Activated CD4-positive, alpha-beta T cell treated with anti-CD3 and anti-CD28 coated beads, Interleukin-2, amount 10 ng/mL, durations not matched to agents 7 days and 5 days (primary cell): ENCODE measurements around the gene EEFSEC. TPM values are rescaled to one million over a fixed set of nuclear protein-coding genes. Genes with fewer than 3 reads are reported as not detected.

Source experiments
- CTCF ChIA-PET: fragments of 350-600 bp; sonication (Branson Sonifier 250); formaldehyde crosslinking; loops from one replicate; lab custom pipeline; 2021; ENCODE audit warnings: antibody characterized with exemption; lab: Charles Lee
- POLR2A ChIA-PET: fragments of 350-600 bp; sonication (Branson Sonifier 250); formaldehyde crosslinking; loops from one replicate; lab custom pipeline; 2021; ENCODE audit warnings: antibody characterized with exemption; lab: Charles Lee
- DNase-seq: peaks from one replicate; pipeline ENCODE4 v3.0.0-alpha.2; 2020
- H3K27ac Mint-ChIP-seq: one replicate; pipeline ENCODE4 v1.8.0; 2021; ENCODE audit warnings: mild to moderate bottlenecking, moderate library complexity, mixed read lengths
- H3K27me3 Mint-ChIP-seq: one replicate; pipeline ENCODE4 v1.8.0; 2021; ENCODE audit warnings: mixed read lengths
- H3K36me3 Mint-ChIP-seq: one replicate; pipeline ENCODE4 v1.8.0; 2021; ENCODE audit warnings: low read depth, mixed read lengths
- H3K4me1 Mint-ChIP-seq: one replicate; pipeline ENCODE4 v1.8.0; 2021; ENCODE audit warnings: mixed read lengths
- H3K4me3 Mint-ChIP-seq: one replicate; pipeline ENCODE4 v1.8.0; 2021; ENCODE audit warnings: mild to moderate bottlenecking, moderate library complexity, mixed read lengths
- H3K9me3 Mint-ChIP-seq: one replicate; pipeline ENCODE4 v1.8.0; 2021; ENCODE audit warnings: mixed read lengths
- total RNA-seq, 2 experiments: library from RNA; stranded (reverse); gene quantifications; one replicate each; pipeline ENCODE4 v1.2.3, GENCODE V29; 2021

Gene EEFSEC
- total RNA-seq, 2 experiments from 2014 or later = 16.6 to 17.1 TPM

DNA sequence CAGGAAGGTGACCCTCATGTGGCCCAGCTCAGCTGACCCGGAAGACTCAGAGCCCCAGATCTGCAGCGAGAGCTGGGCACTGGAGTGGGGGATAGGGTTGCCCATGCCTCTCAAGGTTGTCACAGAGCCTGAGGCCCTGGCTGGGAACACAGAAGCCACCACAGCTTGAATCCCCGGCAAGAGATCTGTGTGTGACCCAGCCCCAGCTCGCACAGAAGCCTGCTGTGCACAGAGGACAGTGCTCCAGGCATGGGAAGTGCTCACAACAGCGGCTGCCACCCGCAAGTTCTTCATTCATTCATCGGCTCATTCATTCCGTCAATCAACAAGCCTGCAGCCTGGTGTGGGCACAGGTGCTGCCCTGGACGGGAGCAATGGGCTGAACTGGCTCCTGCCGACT, 277.0 kb downstream of the EEFSEC start:
- Mint-ChIP-seq H3K36me3 (no peaks in the 10 kb centered on the region), H3K27me3 (peaks cover 43% of the 10 kb centered on the region), H3K4me3 (no peak overlapping the region), H3K9me3 (no peaks in the 10 kb centered on the region), H3K4me1 (peaks cover 11% of the 10 kb centered on the region), H3K27ac (no peak overlapping the region)
- no peak for DNase-seq
- ChIA-PET POLR2A (no interaction called here), CTCF (interaction anchor here (0.9 to 1.0 kb wide), 2 partner anchors 19 to 63 kb away, joined by 3 read pairs; no protein-coding TSS in a partner anchor)

DNA sequence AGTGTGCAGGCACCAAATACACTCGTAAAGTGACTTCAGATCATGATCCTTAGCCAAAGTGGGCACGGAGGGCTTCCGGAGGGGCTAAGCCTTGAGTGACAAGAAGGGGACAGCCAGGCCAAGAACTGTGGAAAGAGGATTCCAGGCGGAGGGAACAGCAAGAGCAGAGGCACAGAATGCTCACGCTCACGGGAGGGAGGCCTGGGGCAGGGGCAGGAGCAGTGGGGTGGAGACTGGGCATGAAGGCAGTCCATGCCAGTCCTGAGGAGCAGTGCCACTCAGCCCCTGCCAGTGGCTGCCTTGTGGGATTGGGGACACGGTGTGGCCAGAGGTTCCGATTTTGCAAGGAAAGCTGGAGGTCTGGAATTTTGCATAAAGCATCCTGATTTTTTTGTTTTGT, 277.4 kb downstream of the EEFSEC start:
- Mint-ChIP-seq H3K9me3 (no peaks in the 10 kb centered on the region), H3K4me3 (no peak overlapping the region), H3K4me1 (peaks cover 11% of the 10 kb centered on the region), H3K27ac (no peak overlapping the region), H3K36me3 (no peaks in the 10 kb centered on the region), H3K27me3 (peaks cover 43% of the 10 kb centered on the region)
- ChIA-PET CTCF (interaction anchor here (0.6 to 0.9 kb wide), 2 partner anchors 19 to 26 kb away, joined by 3 read pairs; no protein-coding TSS in a partner anchor), POLR2A (no interaction called here)
- DNase-seq = no peak

DNA sequence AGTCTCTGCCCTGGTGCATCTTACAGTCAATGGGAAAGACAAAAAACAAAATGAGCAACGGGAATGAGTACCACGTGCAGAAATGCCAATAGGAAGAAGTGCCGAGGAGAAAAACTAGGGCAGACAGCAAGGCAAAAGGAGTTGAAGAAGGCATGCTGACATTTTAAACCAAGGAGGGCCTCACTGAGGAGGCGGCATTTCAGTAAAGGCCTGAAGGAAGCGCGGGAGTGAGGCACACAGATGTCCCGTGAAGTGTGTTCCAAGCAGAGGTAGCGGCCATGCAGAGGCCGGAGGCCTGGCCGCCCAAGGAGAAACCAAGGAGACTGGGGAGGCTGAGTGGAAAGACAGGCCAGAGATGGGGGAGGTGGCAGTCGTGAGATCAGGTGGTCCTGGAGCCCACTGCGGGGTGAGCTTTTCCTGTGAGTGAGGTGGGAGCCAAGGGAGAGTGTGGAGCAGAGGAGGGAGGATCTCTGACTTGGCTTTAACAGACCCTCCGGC, 278.6 kb downstream of the EEFSEC start:
- Mint-ChIP-seq H3K4me3 (no peak overlapping the region), H3K9me3 (no peaks in the 10 kb centered on the region), H3K36me3 (no peaks in the 10 kb centered on the region), H3K4me1 (peaks cover 11% of the 10 kb centered on the region), H3K27ac (no peak overlapping the region), H3K27me3 (peaks cover 50% of the 10 kb centered on the region)
- DNase-seq = no peak
- ChIA-PET CTCF (interaction anchor here (0.6 kb wide), 1 partner anchor 132 kb away, joined by 3 read pairs; no protein-coding TSS in a partner anchor), POLR2A (no interaction called here)

DNA sequence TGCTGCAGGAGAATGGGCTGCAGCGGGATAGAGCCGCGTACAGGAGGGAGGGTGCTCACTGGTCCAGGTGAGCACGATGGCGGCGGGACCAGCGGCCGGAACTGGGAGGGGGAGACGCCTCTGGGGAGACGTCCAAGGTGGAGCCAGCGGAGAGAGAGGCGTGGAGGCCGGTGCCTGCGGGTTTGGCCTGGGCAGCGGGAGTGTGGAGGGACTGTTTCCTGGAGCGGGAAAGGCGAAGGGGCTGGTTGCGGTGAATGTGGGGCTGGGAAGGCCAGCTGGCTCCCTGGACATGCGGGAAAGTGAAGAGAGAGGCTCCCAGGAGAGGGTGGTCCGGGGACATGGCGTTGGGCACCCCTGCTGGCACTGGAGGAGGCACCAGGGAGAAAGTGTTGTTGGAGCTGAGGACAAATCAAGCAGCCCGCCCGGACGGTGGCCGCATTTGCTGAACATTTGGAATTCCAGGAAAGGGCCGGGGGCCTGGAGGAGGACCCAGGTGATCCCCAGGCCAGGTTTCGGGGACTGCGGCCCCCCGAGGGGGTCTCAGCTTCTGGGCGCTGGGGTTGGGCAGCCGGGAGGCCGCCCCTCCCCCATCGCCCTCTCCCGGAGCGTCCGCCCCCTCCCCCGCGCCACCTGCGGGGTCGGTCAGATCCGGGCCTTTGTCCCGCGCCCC, 279.2 kb downstream of the EEFSEC start:
- H3K4me3 Mint-ChIP-seq = no peak overlapping the region
- POLR2A ChIA-PET = no interaction called here
- peaks cover 51% of the 10 kb centered on the region for H3K27me3 Mint-ChIP-seq
- no peak for DNase-seq
- peaks cover 8% of the 10 kb centered on the region for H3K4me1 Mint-ChIP-seq
- no peak overlapping the region for H3K27ac Mint-ChIP-seq
- no peaks in the 10 kb centered on the region for H3K36me3 Mint-ChIP-seq
- CTCF ChIA-PET = interaction anchor here (0.6 to 0.7 kb wide), 2 partner anchors 65 to 132 kb away, joined by 3 read pairs; no protein-coding TSS in a partner anchor
- H3K9me3 Mint-ChIP-seq = no peaks in the 10 kb centered on the region

DNA sequence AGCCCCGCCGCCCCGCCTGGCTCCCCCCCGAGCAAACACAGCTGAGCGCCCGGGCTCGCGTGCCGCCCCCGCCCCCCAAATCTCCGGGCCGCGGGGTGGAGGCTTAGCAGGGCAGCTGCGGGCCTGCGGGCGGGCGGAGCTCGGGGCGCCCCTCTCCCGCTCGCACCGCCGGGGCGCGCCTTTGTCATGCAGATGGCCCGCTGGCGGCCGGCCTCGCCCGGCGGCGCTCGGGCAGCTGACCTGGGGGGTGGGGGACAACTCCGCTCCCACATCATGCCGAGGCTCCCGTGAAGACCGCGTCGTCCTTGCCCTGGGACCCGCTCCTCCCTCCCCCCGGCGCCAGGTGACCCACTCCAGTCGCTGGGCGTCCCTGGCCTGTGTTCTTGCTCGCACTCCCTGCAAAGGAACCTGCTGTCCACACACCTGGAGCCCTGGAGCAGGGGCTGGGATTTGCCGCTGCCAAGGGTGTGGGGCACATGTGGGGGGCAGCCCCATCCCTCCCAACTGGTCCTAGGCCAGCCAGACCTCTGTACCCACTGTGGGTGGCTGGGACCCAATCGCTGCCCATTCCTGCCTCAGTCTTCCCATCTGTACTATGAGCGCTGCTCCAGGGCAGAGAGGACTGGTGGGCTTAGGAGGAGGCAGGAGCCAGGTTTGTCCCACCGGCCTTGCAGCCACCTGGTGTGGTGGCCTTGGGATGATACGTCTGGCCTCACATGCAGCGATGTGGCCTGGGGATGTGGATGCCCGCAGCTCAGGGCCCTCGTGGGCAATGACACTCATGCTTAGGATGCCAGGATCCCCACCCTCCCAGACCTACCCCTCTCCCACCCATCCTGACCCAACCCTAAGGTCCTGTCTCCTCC, 279.9 kb downstream of the EEFSEC start:
- Mint-ChIP-seq H3K27me3 (peaks cover 52% of the 10 kb centered on the region), H3K4me3 (no peak overlapping the region), H3K36me3 (no peaks in the 10 kb centered on the region), H3K27ac (no peak overlapping the region), H3K4me1 (peaks cover 8% of the 10 kb centered on the region), H3K9me3 (no peaks in the 10 kb centered on the region)
- ChIA-PET CTCF (interaction anchor here (0.7 kb wide), 1 partner anchor 64 kb away, joined by 3 read pairs; no protein-coding TSS in a partner anchor), POLR2A (no interaction called here)
- DNase-seq = no peak

DNA sequence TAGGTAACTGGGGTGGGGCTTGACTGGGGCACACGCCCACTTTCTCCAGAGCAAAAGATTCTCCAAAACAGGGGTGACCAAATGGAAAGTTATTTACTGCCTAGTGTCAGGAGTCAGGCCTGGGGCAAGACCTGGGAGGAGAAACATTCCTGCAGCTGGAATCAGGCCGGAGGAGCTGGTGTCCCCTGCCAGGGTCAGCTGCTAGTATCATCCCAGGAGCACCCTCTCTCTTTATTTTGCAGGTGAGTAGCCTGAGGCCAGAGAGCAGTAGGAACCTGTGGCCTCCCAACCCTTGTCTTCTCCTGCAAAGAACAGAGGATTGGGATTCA, 280.5 kb downstream of the EEFSEC start:
- ChIA-PET POLR2A (no interaction called here), CTCF (no interaction called here)
- no peaks in the 10 kb centered on the region for H3K9me3 Mint-ChIP-seq
- H3K36me3 Mint-ChIP-seq = no peaks in the 10 kb centered on the region
- peaks cover 8% of the 10 kb centered on the region for H3K4me1 Mint-ChIP-seq
- H3K27me3 Mint-ChIP-seq = peaks cover 49% of the 10 kb centered on the region
- no peak for DNase-seq
- H3K27ac Mint-ChIP-seq = no peak overlapping the region
- no peak overlapping the region for H3K4me3 Mint-ChIP-seq

DNA sequence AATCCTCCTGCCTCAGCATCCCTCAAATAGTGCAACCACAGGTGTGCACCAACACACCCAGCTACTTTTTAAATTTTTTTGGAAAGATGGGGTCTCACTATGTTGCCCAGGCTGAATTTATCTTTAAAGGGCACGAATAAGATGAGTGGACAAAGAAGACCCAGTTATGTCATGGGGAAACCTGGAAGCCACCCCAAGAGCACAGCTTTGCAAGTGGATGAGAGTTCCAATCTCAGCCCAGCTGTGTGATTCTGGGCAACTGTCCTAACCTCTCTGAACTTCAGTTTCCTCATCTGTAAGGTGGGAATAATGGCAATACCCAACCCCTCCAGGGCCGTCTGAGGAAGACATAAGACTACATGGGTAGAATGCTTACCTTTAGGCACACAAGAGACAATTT, 281.2 kb downstream of the EEFSEC start:
- H3K4me1 Mint-ChIP-seq = peaks cover 8% of the 10 kb centered on the region
- no peaks in the 10 kb centered on the region for H3K36me3 Mint-ChIP-seq
- no peaks in the 10 kb centered on the region for H3K9me3 Mint-ChIP-seq
- H3K27me3 Mint-ChIP-seq = peaks cover 49% of the 10 kb centered on the region
- no peak for DNase-seq
- H3K27ac Mint-ChIP-seq = no peak overlapping the region
- POLR2A ChIA-PET = no interaction called here
- no peak overlapping the region for H3K4me3 Mint-ChIP-seq
- CTCF ChIA-PET = interaction anchor here (1.1 kb wide), 1 partner anchor 50 kb away, joined by 3 read pairs; no protein-coding TSS in a partner anchor

DNA sequence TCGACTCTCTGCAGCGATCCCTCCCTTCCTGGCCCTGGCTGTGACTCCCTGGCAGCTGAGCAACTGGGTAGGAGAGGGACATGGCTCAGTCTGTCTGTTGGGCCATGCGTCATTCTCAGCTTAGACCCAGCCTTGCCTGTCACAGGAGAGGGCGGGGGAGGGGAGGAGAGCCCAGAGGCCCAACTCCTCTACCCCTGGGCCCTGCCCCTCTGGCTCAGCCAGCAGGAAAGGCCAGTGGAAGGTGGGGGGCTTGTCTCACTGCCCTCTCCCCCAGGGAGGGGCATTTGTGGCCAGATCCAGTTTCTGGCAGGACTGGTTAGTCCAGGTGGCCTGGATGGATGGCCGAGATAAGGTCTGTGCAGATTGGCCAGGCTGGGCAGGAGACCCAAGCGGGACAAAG, 281.8 kb downstream of the EEFSEC start:
- Mint-ChIP-seq H3K4me1 (peaks cover 8% of the 10 kb centered on the region), H3K27ac (no peak overlapping the region), H3K27me3 (peaks cover 49% of the 10 kb centered on the region), H3K36me3 (no peaks in the 10 kb centered on the region), H3K9me3 (no peaks in the 10 kb centered on the region), H3K4me3 (no peak overlapping the region)
- CTCF ChIA-PET = interaction anchor here (0.6 to 1.1 kb wide), 2 partner anchors 49 to 249 kb away, joined by 3 to 5 read pairs; no protein-coding TSS in a partner anchor
- no peak for DNase-seq
- POLR2A ChIA-PET = no interaction called here

DNA sequence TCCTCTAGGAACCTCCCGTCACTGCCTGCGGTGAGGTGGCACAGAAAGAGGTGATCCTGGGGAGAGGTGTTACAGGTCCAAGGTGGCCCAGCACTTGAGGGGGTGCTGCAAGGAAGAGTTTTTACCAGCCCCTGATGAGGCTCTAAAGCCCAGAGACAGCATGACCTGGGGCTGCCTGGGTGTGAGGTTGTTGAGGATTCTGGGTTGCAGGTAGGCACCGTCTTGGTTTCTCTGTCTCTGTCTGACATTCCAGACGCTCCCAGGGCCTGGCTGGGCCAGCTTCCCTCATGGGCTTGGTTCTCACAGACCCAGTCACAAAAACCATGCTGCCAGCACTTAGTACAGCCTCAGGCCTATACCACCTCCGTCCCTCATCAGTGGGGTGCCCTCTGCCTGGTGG, 282.3 kb downstream of the EEFSEC start:
- peaks cover 8% of the 10 kb centered on the region for H3K4me1 Mint-ChIP-seq
- H3K9me3 Mint-ChIP-seq = no peaks in the 10 kb centered on the region
- H3K36me3 Mint-ChIP-seq = no peaks in the 10 kb centered on the region
- CTCF ChIA-PET = interaction anchor here (0.6 to 1.1 kb wide), 2 partner anchors 49 to 249 kb away, joined by 3 to 5 read pairs; no protein-coding TSS in a partner anchor
- peaks cover 47% of the 10 kb centered on the region for H3K27me3 Mint-ChIP-seq
- POLR2A ChIA-PET = no interaction called here
- no peak overlapping the region for H3K4me3 Mint-ChIP-seq
- no peak for DNase-seq
- H3K27ac Mint-ChIP-seq = no peak overlapping the region

DNA sequence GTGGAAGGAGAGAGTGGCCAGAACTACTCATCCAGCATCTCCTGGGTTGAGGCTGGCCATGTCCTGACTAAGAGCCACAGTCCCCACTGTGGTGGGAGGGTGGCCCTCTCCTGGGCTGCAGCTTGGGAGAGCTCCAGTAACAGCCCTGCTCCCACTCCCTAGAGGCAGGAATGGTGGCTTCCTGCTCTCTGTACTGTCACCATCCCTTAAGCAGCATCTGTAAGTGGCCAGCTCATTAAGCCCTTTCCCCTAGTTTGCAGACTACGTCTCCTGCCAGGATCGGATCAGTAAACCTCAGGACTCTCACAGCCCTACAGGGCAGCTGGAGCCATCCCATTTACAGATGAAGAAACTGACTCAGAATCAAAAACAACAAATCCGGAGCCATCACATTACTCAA, 282.9 kb downstream of the EEFSEC start:
- no peak overlapping the region for H3K4me3 Mint-ChIP-seq
- peaks cover 41% of the 10 kb centered on the region for H3K27me3 Mint-ChIP-seq
- DNase-seq = no peak
- no peaks in the 10 kb centered on the region for H3K36me3 Mint-ChIP-seq
- ChIA-PET CTCF (interaction anchor here (2.8 kb wide), 1 partner anchor 10 kb away, joined by 9 read pairs; no protein-coding TSS in a partner anchor), POLR2A (no interaction called here)
- H3K27ac Mint-ChIP-seq = no peak overlapping the region
- H3K9me3 Mint-ChIP-seq = no peaks in the 10 kb centered on the region
- H3K4me1 Mint-ChIP-seq = peaks cover 8% of the 10 kb centered on the region

DNA sequence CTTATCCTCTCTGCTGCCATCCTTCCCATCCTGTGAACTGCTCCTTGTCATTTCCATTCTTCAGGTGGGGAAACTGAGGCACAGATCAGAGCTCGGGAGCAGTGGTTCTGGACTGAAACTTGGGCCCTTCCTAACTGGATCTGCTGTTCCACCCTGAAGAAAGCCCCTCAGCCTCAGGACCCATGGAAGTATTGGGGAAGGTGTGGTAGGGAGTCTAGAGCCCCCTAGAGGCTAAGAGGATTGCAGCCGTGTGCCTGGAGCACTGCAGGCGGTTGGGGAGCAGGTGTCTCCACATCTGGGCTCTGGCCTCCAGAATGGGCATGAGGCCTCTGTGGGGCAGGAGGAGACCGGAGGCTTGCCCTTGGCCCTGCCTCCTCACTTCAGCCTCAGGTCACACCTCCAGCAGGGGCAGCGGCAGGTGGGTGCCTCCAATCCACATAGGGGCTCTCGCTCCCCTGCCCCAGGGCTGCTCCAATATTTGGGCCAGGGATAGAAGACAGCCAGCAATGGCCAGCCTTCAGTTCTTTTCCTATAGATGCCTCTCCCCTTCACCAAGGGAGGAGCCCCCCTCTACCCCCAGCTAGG, 285.3 kb downstream of the EEFSEC start:
- Mint-ChIP-seq H3K27ac (no peak overlapping the region), H3K9me3 (no peaks in the 10 kb centered on the region), H3K36me3 (no peaks in the 10 kb centered on the region), H3K4me3 (no peak overlapping the region), H3K27me3 (peaks cover 28% of the 10 kb centered on the region), H3K4me1 (no peaks in the 10 kb centered on the region)
- DNase-seq = no peak
- ChIA-PET POLR2A (no interaction called here), CTCF (interaction anchor here (1.5 to 2.8 kb wide), 2 partner anchors 13 to 24 kb away, joined by 4 to 9 read pairs; no protein-coding TSS in a partner anchor)

DNA sequence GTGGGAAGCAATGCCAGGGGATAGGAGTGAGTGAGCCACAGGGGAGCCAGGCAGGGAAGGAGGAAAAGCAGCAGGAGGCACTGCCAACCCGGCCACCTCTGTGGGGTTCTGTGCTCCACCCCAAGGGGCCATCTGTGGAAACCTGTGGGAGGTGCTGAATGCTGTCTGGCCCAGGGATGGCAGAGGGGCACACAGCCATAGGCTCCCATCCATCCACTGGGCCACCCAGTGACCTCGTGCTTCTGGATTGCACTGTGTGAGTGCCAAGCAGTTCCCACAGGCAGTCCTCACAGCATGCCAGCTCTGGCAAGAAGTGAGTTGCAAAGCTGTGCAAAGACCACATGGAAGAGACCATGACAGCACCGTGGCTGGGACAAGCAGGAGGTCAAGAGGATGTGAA, 285.9 kb downstream of the EEFSEC start:
- POLR2A ChIA-PET = no interaction called here
- H3K4me1 Mint-ChIP-seq = no peaks in the 10 kb centered on the region

More for the DNA sequence above, 285.9 kb downstream of the EEFSEC start:
- no peaks in the 10 kb centered on the region for H3K9me3 Mint-ChIP-seq
- no peak for DNase-seq
- peaks cover 25% of the 10 kb centered on the region for H3K27me3 Mint-ChIP-seq
- no peak overlapping the region for H3K27ac Mint-ChIP-seq
- H3K36me3 Mint-ChIP-seq = no peaks in the 10 kb centered on the region
- CTCF ChIA-PET = interaction anchor here (0.6 to 1.5 kb wide), 2 partner anchors 9 to 24 kb away, joined by 4 read pairs; no protein-coding TSS in a partner anchor
- no peak overlapping the region for H3K4me3 Mint-ChIP-seq
